Retina (tissue), 1 donor: ENCODE results near the gene IRGC.
"Not testable (repeated sequence)": the region's sequence is repeated elsewhere in the genome, so short reads cannot be mapped to it uniquely, and the experiment has no call there.

Source experiments
- DNase-seq: peaks from one replicate; pipeline ENCODE4 v3.0.0-alpha.2; 2016

Gene IRGC

DNA sequence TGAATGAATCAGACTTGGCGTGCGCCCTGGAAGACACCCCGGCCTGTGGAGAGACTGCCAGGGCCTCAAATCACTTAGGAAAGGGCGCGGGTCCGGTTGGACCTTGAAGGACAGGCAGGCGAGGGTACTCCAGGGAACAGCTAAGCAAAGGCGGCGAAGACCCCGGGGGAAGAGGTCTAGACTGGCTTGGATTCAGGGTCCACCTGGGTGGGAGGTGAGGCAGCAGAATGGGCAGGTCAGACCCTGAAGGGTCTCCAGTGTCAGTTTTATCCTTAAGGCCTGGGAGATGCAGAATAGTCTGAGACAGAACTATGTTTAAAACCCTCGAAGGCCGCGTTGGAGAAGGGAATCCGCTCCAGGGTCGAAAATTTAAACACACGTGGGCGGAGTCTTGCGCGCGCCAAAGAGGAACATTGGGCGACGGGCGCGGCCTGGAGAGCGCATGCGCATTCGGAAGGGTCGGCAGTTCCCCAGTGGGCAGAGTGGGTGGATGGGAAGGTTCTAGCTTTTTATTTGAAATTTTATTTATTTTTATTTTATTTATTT lies 39.5 kb downstream of the IRGC start:
- DNase-seq, result no peak

DNA sequence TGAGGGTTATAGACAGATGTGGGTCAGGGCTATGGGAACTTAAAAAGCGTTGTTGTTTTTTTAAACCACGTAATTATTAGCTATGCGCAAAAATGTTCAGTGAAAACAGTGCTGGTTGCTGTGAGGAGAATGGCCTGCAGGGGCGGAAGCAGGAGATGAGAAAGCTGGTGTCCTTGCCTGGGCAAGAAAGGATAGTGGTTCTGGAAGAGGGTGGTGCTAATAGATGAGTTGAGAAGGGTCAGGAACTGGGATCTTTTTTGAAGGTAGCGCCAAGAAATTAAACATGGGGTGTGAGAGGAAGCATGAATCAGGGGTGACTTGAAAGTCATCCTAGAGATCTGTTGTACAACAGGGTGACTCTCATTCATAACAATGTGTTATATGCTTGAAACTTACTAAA lies 43.6 kb downstream of the IRGC start:
- DNase-seq, result no peak

GRCh38 chr19:43760941-43761340 lies 45.1 kb downstream of the IRGC start:
- DNase-seq, result no peak

DNA sequence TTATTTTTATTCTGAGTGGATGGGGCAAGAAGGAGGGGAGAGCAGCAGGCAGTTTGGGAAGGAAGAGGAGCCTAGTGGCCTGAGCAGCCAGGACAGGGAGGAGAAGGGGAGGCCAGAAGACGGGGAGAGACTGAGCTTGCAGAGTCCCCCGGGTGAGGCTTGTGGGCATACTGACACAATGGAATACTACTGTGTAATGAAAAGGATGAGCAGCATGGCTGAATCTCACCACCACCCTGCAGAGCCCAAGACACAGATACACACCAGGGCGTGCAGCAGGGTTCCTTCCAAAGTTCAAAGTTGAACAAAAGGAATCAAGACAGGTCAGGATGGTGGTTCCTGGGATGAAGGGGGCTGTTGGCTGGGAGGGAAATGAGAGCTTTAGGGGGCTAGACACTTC lies 46.9 kb downstream of the IRGC start:
- DNase-seq, result no peak

DNA sequence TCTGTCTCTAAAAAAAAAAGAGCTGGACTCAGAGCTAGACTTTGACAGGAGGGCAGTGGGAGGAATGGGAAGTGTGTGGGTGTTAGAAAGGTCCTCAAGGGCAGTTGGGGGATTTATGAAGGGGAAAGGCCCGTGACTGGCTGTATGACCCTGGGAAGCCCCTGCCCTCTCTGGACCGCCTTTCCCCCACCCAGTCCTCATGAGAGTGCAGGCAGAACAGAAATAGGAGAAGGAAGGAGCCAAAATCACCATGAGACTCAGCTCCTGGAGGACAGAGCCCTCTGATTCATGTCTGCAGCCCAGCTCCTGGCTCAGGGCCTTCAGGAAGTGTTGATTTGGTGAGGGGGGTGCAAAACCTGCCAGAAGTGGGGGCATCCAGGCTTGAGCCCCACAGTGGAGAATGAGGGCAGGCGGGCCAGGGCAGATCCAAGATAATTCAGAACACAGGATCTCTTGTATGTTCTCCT lies 47.6 kb downstream of the IRGC start:
- no peak for DNase-seq

DNA sequence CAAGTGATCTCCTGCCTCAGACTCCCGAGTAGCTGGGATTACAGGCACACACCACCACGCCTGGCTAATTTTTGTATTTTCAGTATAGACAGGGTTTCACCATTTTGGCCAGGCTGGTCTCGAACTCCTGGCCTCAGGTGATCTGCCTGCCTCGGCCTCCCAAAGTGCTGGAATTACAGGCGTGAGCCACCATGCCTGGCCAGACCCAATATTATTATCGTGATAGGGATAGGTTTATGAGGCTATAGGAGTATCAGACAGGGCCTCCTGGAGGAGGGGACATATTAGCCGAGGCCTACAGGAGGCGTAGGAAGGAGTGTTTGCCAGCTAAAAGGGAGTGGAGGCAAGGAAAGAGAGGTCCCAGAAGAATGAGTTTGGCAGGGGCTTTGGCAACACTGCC lies 48.8 kb downstream of the IRGC start:
- not testable (repeated sequence) for DNase-seq

GRCh38 chr19:43765109-43765876 lies 49.4 kb downstream of the IRGC start:
- DNase-seq, result no peak

DNA sequence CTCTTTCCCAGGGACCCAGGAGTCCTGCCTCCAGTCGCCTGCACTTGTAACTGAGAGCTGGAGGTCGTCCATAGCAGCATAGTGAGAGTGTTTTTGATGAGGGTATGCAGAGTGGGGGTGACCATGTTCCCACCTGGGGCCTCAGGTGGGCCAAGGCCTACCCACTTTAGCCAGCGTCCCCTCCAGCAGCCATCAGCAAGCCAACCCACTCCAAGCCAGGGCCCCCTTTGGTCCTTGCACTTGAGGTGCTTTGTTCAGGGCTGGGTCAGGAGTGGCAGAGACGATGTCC lies 50.8 kb downstream of the IRGC start:
- no peak for DNase-seq

DNA sequence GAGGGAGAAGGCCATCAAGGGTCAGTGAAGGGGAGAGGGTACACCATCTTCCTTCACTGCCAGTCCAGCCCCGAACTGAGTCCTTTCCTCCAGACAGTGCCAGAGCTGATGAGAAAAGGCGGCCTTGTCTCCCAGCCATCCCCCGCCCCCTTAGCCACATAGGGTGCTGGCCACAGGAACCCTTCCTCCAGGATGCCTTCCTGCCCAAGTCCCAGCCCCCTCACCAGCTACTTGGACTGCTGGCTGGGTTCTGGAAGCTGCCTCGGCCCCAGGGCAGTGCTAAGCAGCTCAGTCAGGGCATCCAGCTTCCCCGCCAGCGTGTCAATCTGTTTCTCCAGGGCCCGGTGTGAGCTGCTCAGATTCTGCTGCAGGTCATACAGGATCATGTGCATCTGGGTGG lies 51.4 kb downstream of the IRGC start:
- no peak for DNase-seq

- no peak for DNase-seq
Observed at GRCh38 chr19:43767818-43768217, 51.9 kb downstream of the IRGC start.

- DNase-seq, result no peak
Observed at GRCh38 chr19:43768273-43769050, 52.6 kb downstream of the IRGC start.

GRCh38 chr19:43769256-43769655 lies 53.4 kb downstream of the IRGC start:
- DNase-seq, result no peak
